ENCODE results near the gene ZBTB46.

Gene ZBTB46

DNA sequence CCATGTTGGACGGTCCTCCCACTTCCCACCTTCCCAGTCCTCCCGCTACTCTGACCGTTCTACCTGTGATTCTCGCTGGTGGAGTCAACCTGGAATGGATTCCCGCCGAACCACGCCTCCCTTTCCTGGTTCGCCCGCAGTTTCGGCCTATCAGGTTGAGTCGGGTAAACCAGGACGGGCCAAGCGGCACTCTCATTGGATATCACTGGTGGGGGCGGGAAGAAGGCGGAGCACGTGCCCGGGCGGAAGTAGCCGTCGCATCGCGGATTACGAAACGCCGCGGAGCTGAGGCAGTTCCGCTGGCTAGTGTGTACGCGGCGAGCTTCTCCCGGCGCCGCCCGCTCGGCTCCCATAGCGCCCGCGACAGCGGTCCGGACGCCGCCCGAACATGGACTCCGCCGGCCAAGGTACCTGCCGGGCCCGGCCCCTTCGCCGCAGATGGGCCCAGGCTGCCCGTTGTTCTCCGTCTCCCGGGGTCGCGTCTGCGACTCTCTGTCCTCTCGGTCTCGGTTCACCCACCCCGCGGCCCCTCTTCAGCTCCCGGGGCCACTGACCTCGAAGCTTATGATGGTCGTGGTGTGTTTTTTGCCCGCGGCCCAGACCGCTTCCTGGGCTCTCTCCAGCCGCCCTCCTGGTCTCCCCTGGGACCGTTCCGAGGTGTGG, 34.0 kb upstream of the ZBTB46 start, which contains the start of gene TPD52L2:
Gene TPD52L2, plus strand, starts transcription at position 293 of the 663 bp plus-strand sequence. Its CDS starts 96 bp downstream, at position 389.
- peaks cover 51% of the 10 kb centered on the region for H3K79me2 ChIP-seq (ENCODE audit: low read length)
- H3K4me2 ChIP-seq (ENCODE audit: low read length): peak within 1 kb of the TSS; percentile 92
- TF ChIP-seq EZH2phosphoT487 (IDR thresholded peaks at IDR 0.05; ENCODE audit: low read depth): no peak
- TF ChIP-seq, protein P1, sequence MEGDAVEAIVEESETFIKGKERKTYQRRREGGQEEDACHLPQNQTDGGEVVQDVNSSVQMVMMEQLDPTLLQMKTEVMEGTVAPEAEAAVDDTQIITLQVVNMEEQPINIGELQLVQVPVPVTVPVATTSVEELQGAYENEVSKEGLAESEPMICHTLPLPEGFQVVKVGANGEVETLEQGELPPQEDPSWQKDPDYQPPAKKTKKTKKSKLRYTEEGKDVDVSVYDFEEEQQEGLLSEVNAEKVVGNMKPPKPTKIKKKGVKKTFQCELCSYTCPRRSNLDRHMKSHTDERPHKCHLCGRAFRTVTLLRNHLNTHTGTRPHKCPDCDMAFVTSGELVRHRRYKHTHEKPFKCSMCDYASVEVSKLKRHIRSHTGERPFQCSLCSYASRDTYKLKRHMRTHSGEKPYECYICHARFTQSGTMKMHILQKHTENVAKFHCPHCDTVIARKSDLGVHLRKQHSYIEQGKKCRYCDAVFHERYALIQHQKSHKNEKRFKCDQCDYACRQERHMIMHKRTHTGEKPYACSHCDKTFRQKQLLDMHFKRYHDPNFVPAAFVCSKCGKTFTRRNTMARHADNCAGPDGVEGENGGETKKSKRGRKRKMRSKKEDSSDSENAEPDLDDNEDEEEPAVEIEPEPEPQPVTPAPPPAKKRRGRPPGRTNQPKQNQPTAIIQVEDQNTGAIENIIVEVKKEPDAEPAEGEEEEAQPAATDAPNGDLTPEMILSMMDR (IDR thresholded peaks at IDR 0.05; ENCODE audit: low read depth, low read length): no peak
- H2AFZ ChIP-seq (ENCODE audit: low read depth, low read length): peak within 1 kb of the TSS; percentile 64; the same call in 1 of the 2 replicates
- no peaks in the 10 kb centered on the region for H4K20me1 ChIP-seq (ENCODE audit: insufficient read depth, low read length)
- peak within 1 kb of the TSS; percentile 77 for H3K27ac ChIP-seq (ENCODE audit: low read length)
- H3K9me3 ChIP-seq (ENCODE audit: insufficient read depth, low read length): no peaks in the 10 kb centered on the region
- peaks cover 32% of the 10 kb centered on the region for H3K36me3 ChIP-seq (replicated peaks; ENCODE audit: low read depth, low read length)
- H3K9ac ChIP-seq (ENCODE audit: low read length): peak within 1 kb of the TSS; percentile 94
- peaks cover 9% of the 10 kb centered on the region; the same call in 1 of the 2 replicates for H3K4me1 ChIP-seq (ENCODE audit: low read length)
- peak within 1 kb of the TSS; percentile 98 for H3K4me3 ChIP-seq (ENCODE audit: low read length)
- H3K27me3 ChIP-seq (ENCODE audit: low read depth, low read length): no peaks in the 10 kb centered on the region

DNA sequence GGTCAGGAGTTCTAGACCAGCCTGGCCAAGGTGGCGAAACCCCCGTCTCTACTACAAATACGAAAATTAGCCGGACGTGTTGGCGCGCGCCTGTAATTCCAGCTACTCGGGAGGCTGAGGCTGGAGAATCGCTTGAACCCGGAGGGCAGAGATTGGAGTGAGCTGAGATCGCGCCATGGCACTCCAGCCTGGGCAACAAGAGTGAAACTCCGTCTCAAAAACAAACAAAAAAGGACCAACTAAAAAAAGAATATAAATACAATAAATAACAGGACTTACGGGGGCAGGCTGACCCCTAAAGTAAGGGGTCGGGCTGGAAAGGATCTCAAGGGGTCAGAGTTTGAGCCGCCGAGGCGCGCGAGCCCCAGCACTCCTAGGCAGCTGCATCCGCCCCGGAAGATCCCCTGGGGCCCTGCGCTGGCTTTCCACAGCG, 33.5 kb upstream of the ZBTB46 start:
- peaks cover 28% of the 10 kb centered on the region for H3K36me3 ChIP-seq (replicated peaks; ENCODE audit: low read depth, low read length)

DNA sequence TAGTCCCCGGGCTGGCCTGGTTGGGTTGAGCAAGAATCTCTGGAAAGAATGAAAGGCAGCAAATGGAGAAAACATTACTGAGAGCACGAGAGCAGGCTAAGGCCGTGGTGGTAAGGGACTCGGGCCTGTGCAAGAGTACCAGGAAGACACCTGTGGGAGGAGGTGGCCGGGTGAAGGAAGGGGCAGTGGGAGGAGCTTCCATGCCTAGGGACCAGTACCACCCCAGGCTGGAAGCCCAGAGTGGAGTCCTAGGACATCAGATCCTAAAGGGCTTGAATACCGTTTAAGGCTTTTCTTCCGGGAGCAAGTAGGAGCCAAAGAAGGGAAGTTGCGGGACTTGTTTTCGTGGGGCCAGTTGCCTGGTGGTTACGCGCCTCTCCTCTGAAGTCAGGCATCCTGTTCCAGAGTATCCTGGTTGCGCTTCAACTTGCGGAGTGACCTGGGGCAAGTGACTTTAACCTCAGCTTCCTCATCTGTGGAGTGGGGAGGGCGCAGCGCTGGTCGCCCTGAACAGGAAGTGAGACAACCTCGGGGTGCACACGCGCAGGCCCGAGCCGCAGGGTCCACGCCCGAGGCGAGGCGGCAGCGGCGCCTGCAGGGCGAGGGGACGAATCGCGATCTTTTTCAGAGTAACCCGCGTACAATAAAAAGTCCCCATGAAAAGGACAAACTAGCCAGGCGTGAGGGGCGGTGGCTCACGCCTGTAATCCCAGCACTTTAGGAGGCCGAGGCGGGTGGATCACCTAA, 32.9 kb upstream of the ZBTB46 start:
- Histone ChIP-seq H3K9me3 (ENCODE audit: insufficient read depth, low read length) (no peaks in the 10 kb centered on the region), H3K9ac (ENCODE audit: low read length) (peak overlapping the region; percentile 82), H4K20me1 (ENCODE audit: insufficient read depth, low read length) (no peaks in the 10 kb centered on the region), H3K27me3 (ENCODE audit: low read depth, low read length) (no peaks in the 10 kb centered on the region), H3K4me2 (ENCODE audit: low read length) (peak overlapping the region; percentile 92), H2AFZ (ENCODE audit: low read depth, low read length) (0 out of 2 replicates have a peak overlapping the region, but pooled peaks have one; percentile 64), H3K79me2 (ENCODE audit: low read length) (peaks cover 46% of the 10 kb centered on the region), H3K4me3 (ENCODE audit: low read length) (peak overlapping the region; percentile 98), H3K27ac (ENCODE audit: low read length) (peak overlapping the region; percentile 77), H3K4me1 (ENCODE audit: low read length) (peaks cover 9% of the 10 kb centered on the region; the same call in 1 of the 2 replicates), H3K36me3 (replicated peaks; ENCODE audit: low read depth, low read length) (peaks cover 22% of the 10 kb centered on the region)
- TF ChIP-seq EZH2phosphoT487 (IDR thresholded peaks at IDR 0.05; ENCODE audit: low read depth): no peak
- TF ChIP-seq, protein P1 (IDR thresholded peaks at IDR 0.05; ENCODE audit: low read depth, low read length): peak; percentile 67

More for the DNA sequence above, 33.5 kb upstream of the ZBTB46 start:
- TF ChIP-seq, protein P1 (IDR thresholded peaks at IDR 0.05; ENCODE audit: low read depth, low read length): no peak
- no peak for TF ChIP-seq EZH2phosphoT487 (IDR thresholded peaks at IDR 0.05; ENCODE audit: low read depth)
- Histone ChIP-seq H3K4me2 (ENCODE audit: low read length) (peak overlapping the region; percentile 92), H3K79me2 (ENCODE audit: low read length) (peaks cover 51% of the 10 kb centered on the region), H4K20me1 (ENCODE audit: insufficient read depth, low read length) (no peaks in the 10 kb centered on the region), H3K4me1 (ENCODE audit: low read length) (peaks cover 9% of the 10 kb centered on the region; the same call in 1 of the 2 replicates), H3K4me3 (ENCODE audit: low read length) (peak overlapping the region; percentile 98), H3K27me3 (ENCODE audit: low read depth, low read length) (no peaks in the 10 kb centered on the region), H3K9ac (ENCODE audit: low read length) (peak overlapping the region; percentile 82), H2AFZ (ENCODE audit: low read depth, low read length) (peak overlapping the region; percentile 64; the same call in 1 of the 2 replicates), H3K27ac (ENCODE audit: low read length) (peak overlapping the region; percentile 77), H3K9me3 (ENCODE audit: insufficient read depth, low read length) (no peaks in the 10 kb centered on the region)
